ENCODE results near the gene IL20RA. TPM values are rescaled to one million over a fixed set of nuclear protein-coding genes. Genes with fewer than 3 reads are reported as not detected.

IL20RA gene
- total and polyA plus RNA-seq, 2 experiments from 2014 or later = 2.6 to 3.5 TPM

GRCh38 chr6:136971609-136972008 is 73.2 kb downstream of the IL20RA start (continued):
- TF ChIP-seq ZNF462 (CRISPR knock-in tag; IDR thresholded peaks at IDR 0.05) (no peak), JUNB (IDR thresholded peaks at IDR 0.05; ENCODE audit: unreplicated experiment) (no peak), REST (IDR thresholded peaks at IDR 0.05; ENCODE audit: unreplicated experiment) (no peak), STAT1 (IDR thresholded peaks at IDR 0.05; ENCODE audit: unreplicated experiment) (no peak), EZH2 (IDR thresholded peaks at IDR 0.05; ENCODE audit: low read depth, unreplicated experiment) (no peak), CREB1 (CRISPR knock-in tag; IDR thresholded peaks at IDR 0.05; ENCODE audit: low read depth) (no peak), ZNF331 (CRISPR knock-in tag; IDR thresholded peaks at IDR 0.05; ENCODE audit: low read depth) (no peak)
